Measurements from ENCODE around the gene BDH1.
"Not testable (repeated sequence)": the region's sequence is repeated elsewhere in the genome, so short reads cannot be mapped to it uniquely, and the experiment has no call there.

BDH1 gene

GRCh38 chr3:197521277-197522182 is 34.2 kb downstream of the BDH1 start:
- no peak for DNase-seq (ENCODE audit: low read depth)

GRCh38 chr3:197520311-197521276 is 35.2 kb downstream of the BDH1 start:
- no peak for DNase-seq (ENCODE audit: low read depth)

GRCh38 chr3:197519801-197520211 is 36.0 kb downstream of the BDH1 start:
- DNase-seq (ENCODE audit: low read depth), result no peak

GRCh38 chr3:197518881-197519421 is 36.8 kb downstream of the BDH1 start:
- no peak for DNase-seq (ENCODE audit: low read depth)

- DNase-seq (ENCODE audit: low read depth), result not testable (repeated sequence)
These were observed 37.7 kb downstream of the BDH1 start for GRCh38 chr3:197517922-197518683.

- not testable (repeated sequence) for DNase-seq (ENCODE audit: low read depth)
These were observed 38.7 kb downstream of the BDH1 start for GRCh38 chr3:197516890-197517606.

- DNase-seq (ENCODE audit: low read depth), result no peak
These were observed 39.3 kb downstream of the BDH1 start for GRCh38 chr3:197516517-197516889.

- DNase-seq (ENCODE audit: low read depth), result no peak
These were observed 40.9 kb downstream of the BDH1 start for GRCh38 chr3:197514786-197515355.

GRCh38 chr3:197513953-197514785 is 41.6 kb downstream of the BDH1 start:
- DNase-seq (ENCODE audit: low read depth), result no peak

GRCh38 chr3:197512691-197513571 is 42.8 kb downstream of the BDH1 start:
- DNase-seq (ENCODE audit: low read depth), result no peak

GRCh38 chr3:197511853-197512635 is 43.7 kb downstream of the BDH1 start:
- no peak for DNase-seq (ENCODE audit: low read depth)

GRCh38 chr3:197511130-197511529 is 44.6 kb downstream of the BDH1 start:
- no peak for DNase-seq (ENCODE audit: low read depth)

GRCh38 chr3:197510642-197511018 is 45.1 kb downstream of the BDH1 start:
- DNase-seq (ENCODE audit: low read depth), result no peak

GRCh38 chr3:197508924-197509775 is 46.6 kb downstream of the BDH1 start:
- no peak for DNase-seq (ENCODE audit: low read depth)

- no peak for DNase-seq (ENCODE audit: low read depth)
These were observed 47.3 kb downstream of the BDH1 start for GRCh38 chr3:197508461-197508860.

- DNase-seq (ENCODE audit: low read depth), result no peak
These were observed 47.7 kb downstream of the BDH1 start for GRCh38 chr3:197508051-197508451.

GRCh38 chr3:197507541-197507940 is 48.2 kb downstream of the BDH1 start:
- DNase-seq (ENCODE audit: low read depth), result no peak
